BLaER1 (cell line): ENCODE results near the gene RNASEH2A.
"Not testable (repeated sequence)": the region's sequence is repeated elsewhere in the genome, so short reads cannot be mapped to it uniquely, and the experiment has no call there.

Experiments used
- H3K27ac ChIP-seq: shearing (Covaris generic); formaldehyde crosslinking; 2 replicates; pipeline ENCODE4 v1.8.1; 2022
- H3K27me3 ChIP-seq: shearing (Covaris generic); formaldehyde crosslinking; 2 replicates; pipeline ENCODE4 v1.8.1; 2022
- H3K36me3 ChIP-seq: shearing (Covaris generic); formaldehyde crosslinking; 2 replicates; pipeline ENCODE4 v1.8.1; 2022
- H3K4me1 ChIP-seq: shearing (Covaris generic); formaldehyde crosslinking; 2 replicates; pipeline ENCODE4 v1.8.1; 2022
- H3K4me2 ChIP-seq: shearing (Covaris generic); formaldehyde crosslinking; 2 replicates; pipeline ENCODE4 v1.8.1; 2022
- H3K4me3 ChIP-seq: shearing (Covaris generic); formaldehyde crosslinking; 2 replicates; pipeline ENCODE4 v1.8.1; 2022
- H3K9ac ChIP-seq: shearing (Covaris generic); formaldehyde crosslinking; 2 replicates; pipeline ENCODE4 v1.8.1; 2022
- H3K9me3 ChIP-seq: shearing (Covaris generic); formaldehyde crosslinking; 2 replicates; pipeline ENCODE4 v1.8.1; 2022
- H4K20me1 ChIP-seq: shearing (Covaris generic); formaldehyde crosslinking; 2 replicates; pipeline ENCODE4 v1.8.1; 2022
- Cebpa-rat ChIP-seq: shearing (Covaris generic); IDR thresholded peaks from 2 replicates; pipeline ENCODE4 v1.8.1; 2022

Gene RNASEH2A

DNA sequence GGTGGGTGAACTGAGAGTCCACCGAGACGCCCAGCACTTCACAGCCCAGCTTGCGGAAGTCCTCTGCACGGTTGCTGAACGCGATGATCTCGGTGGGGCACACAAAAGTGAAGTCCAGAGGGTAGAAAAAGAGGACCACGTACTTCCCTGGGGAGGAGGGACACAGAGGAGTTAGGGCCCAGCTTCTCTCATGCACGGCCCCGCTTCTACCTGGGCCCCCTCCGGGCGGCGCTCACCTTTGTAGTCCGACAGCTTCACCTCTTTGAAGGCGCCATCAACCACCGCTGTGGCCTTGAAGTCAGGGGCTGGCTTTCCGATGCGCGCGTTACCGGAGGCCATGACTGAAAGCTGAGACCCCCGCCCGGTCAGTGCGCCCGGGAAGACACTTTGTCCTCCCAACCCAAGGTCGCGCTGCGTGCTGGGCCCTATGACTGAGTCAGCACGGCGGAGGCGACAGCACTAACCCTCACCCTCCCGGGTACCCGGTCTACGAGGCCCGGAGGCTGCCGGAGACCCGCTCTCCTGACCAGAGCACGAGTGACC is 5.4 kb upstream of the RNASEH2A start:
- Histone ChIP-seq H3K9me3 (no peaks in the 10 kb centered on the region), H3K4me3 (peak overlapping the region; percentile 90), H3K27ac (peak overlapping the region; percentile 92), H4K20me1 (peaks cover 21% of the 10 kb centered on the region), H3K36me3 (peaks cover 41% of the 10 kb centered on the region), H3K9ac (peak overlapping the region; percentile 97), H3K4me1 (peaks cover 53% of the 10 kb centered on the region), H3K27me3 (no peaks in the 10 kb centered on the region), H3K4me2 (peak overlapping the region; percentile 87)
- no peak for TF ChIP-seq Cebpa-rat

DNA sequence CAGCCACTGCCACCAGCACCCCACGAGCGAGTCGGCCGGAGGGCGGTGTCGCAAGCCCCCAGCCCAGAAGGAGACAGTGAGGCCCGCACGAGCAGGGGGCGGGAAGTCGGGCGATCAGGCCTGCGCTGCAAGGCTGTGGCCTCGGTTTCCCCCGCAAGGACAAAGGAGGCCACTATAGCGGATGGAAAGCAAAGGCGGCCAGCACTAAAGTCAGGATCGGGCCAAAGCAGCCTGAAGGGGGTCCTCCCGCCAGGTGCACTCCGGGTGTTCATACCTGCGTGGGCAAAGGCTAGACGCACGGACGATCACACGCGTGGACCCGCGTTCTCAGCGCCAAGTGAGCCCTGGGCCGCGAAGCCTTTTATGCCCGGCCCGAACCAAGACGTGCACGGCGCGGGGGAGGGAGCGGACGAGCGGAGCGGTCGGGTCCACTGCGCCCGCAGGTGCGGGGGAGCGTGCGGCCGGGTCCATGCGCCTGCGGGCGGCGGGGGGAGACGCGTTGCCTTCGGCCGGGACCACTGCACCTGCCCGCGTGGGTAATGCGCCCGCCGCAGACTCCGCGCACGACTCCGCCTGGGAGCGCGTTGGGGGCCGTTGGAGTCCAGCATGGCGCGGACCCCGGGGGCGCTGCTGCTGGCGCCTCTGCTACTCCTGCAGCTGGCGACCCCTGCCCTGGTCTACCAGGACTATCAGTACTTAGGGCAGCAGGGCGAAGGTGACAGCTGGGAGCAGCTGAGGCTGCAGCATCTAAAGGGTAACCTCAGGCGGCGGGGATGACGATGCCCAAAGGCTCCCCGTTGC is 4.7 kb upstream of the RNASEH2A start, which contains the start of the genes PRDX2 and THSD8:
Gene PRDX2, minus strand, starts transcription at position 335 of the 801 bp plus-strand sequence. CDS start 539 bp downstream, outside the sequence.
Gene THSD8, plus strand, starts transcription at position 604 of the 801 bp plus-strand sequence. Its CDS starts 3 bp downstream, at position 607.
- H4K20me1 ChIP-seq = peaks cover 21% of the 10 kb centered on the region
- H3K27ac ChIP-seq = peak within 1 kb of the TSS; percentile 92
- no peaks in the 10 kb centered on the region for H3K27me3 ChIP-seq
- H3K4me1 ChIP-seq = peaks cover 51% of the 10 kb centered on the region
- TF ChIP-seq Cebpa-rat = no peak
- H3K4me2 ChIP-seq = peak within 1 kb of the TSS; percentile 87
- peak within 1 kb of the TSS; percentile 97 for H3K9ac ChIP-seq
- no peaks in the 10 kb centered on the region for H3K9me3 ChIP-seq
- peak within 1 kb of the TSS; percentile 90 for H3K4me3 ChIP-seq
- peaks cover 40% of the 10 kb centered on the region for H3K36me3 ChIP-seq

DNA sequence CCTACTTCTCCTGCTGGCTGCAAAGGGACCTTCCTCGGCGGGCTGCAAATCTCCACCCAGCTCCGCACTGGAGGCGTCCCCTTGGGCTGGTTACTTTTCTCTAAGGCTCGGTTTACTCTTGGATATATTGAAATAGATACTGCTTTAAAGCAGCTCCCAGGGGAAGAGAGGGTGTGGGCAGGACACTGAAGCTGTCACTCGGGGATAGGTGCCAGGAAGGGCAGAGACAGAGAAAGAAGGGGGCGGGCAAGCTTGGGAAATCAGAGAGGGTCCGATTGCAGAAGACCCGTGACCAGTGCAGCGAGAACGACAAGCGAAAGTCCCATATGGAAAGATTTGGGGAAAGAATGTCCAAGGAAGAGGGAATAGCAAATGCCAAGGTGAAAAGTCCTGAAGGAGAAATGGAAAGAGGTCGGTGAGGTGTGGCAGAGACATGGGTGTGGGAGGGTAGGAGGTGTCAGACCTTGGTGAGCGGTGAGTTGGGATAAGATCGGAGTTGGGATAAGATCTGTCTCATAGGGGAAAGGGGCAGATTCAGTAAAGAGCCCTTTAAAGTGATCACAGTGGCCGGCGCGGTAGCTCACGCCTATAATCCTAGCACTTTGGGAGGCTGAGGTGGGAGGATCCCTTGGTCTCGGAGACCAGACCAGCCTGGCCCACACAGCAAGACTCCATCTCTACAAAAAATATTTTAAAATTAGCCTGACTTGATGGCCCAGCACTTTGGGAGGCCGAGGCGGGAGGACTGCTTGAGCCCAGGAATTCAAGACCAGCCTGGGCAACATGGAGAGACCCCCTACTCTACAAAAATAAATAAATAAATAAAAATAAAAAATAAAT is 3.9 kb upstream of the RNASEH2A start:
- H3K27ac ChIP-seq = peak overlapping the region; percentile 92

GRCh38 chr19:12804051-12804450 is 2.3 kb upstream of the RNASEH2A start:
- no peak overlapping the region for H3K9ac ChIP-seq
- H3K4me1 ChIP-seq = peaks cover 59% of the 10 kb centered on the region
- no peak overlapping the region for H3K4me3 ChIP-seq
- no peaks in the 10 kb centered on the region for H3K9me3 ChIP-seq
- H3K36me3 ChIP-seq = peaks cover 35% of the 10 kb centered on the region
- no peak for TF ChIP-seq Cebpa-rat
- 0 out of 2 replicates have a peak overlapping the region, but pooled peaks have one; percentile 14 for H3K4me2 ChIP-seq
- no peaks in the 10 kb centered on the region for H3K27me3 ChIP-seq
- peaks cover 15% of the 10 kb centered on the region for H4K20me1 ChIP-seq
- no peak overlapping the region for H3K27ac ChIP-seq

More for the DNA sequence above, 3.9 kb upstream of the RNASEH2A start:
- peaks cover 15% of the 10 kb centered on the region for H4K20me1 ChIP-seq
- no peaks in the 10 kb centered on the region for H3K27me3 ChIP-seq
- H3K9ac ChIP-seq = peak overlapping the region; percentile 97
- H3K9me3 ChIP-seq = no peaks in the 10 kb centered on the region
- H3K4me1 ChIP-seq = peaks cover 59% of the 10 kb centered on the region
- H3K4me3 ChIP-seq = peak overlapping the region; percentile 90
- TF ChIP-seq Cebpa-rat = no peak
- peak overlapping the region; percentile 87 for H3K4me2 ChIP-seq
- peaks cover 35% of the 10 kb centered on the region for H3K36me3 ChIP-seq

DNA sequence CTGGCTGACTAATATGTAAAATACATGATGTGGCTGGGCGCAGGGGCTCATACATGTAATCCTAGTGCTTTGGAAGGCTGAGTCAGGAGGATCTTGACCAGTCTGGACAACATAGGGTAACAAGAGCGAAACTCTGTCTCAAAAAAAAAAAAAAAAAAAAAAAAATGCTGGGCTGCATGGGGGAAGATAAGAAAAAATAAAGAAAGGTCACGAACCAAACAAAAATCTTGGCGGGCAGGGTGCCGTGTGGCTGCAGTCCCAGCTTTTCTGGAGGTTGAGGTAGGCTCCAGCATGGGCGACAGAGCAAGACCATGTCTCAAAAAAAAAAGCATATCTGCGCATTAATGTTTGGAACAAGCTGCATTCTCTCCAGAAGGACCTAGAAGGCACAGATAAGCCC is 8.7 kb downstream of the RNASEH2A start:
- no peak overlapping the region for H3K4me2 ChIP-seq
- no peak for TF ChIP-seq Cebpa-rat
- H3K27me3 ChIP-seq = no peaks in the 10 kb centered on the region
- H3K4me1 ChIP-seq = no peaks in the 10 kb centered on the region
- no peak overlapping the region for H3K27ac ChIP-seq
- no peaks in the 10 kb centered on the region for H4K20me1 ChIP-seq
- H3K9me3 ChIP-seq = no peaks in the 10 kb centered on the region
- H3K9ac ChIP-seq = no peak overlapping the region
- H3K36me3 ChIP-seq = peaks cover 74% of the 10 kb centered on the region
- no peak overlapping the region for H3K4me3 ChIP-seq

DNA sequence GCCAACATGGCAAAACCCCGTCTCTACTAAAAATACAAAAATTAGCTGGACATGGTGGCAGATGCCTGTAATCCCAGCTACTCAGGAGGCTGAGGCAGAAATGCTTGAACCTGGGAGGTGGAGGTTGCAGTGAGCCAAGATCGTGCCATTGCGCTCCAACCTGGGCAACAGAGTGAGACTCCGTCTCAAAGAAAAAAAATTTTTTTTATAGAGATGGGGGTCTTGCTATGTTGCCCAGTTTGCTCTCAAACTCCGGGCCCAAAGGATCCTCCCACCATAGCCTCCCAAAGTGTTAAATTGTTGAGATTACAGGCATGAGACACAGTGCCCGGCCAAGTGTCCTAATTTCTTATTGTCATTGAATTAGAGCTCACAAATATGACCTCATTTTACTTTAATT is 10.8 kb downstream of the RNASEH2A start:
- not testable (repeated sequence) for H4K20me1 ChIP-seq, H3K27me3 ChIP-seq, H3K9me3 ChIP-seq, H3K4me2 ChIP-seq, H3K4me1 ChIP-seq, H3K9ac ChIP-seq, H3K4me3 ChIP-seq, H3K27ac ChIP-seq
- H3K36me3 ChIP-seq = peaks cover 53% of the 10 kb centered on the region

DNA sequence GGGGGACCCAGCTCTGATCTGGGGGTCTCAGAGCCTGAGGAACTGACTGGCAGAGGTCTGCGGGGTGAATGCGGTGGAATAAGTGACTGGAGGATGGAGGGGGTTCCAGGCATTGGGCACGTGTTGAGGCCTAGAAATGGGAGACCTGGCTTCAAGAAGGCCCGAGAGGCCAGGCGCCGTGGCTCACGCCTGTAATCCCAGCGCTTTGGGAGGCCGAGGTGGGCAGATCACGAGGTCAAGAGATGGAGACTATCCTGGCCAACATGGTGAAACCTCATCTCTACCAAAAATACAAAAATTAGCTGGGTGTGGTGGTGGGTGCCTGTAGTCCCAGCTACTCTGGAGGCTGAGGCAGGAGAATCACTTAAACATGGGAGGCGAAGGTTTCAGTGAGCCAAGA is 11.4 kb downstream of the RNASEH2A start:
- H3K9ac ChIP-seq, H4K20me1 ChIP-seq, H3K4me1 ChIP-seq, H3K9me3 ChIP-seq, H3K27me3 ChIP-seq, H3K27ac ChIP-seq, H3K4me3 ChIP-seq, H3K4me2 ChIP-seq: not testable (repeated sequence)
- peaks cover 46% of the 10 kb centered on the region for H3K36me3 ChIP-seq

GRCh38 chr19:12821761-12822160 is 15.4 kb downstream of the RNASEH2A start:
- Histone ChIP-seq H3K4me2 (no peak overlapping the region), H3K9ac (no peak overlapping the region), H3K27me3 (no peaks in the 10 kb centered on the region), H4K20me1 (no peaks in the 10 kb centered on the region), H3K4me3 (no peak overlapping the region), H3K9me3 (no peaks in the 10 kb centered on the region), H3K4me1 (peaks cover 6% of the 10 kb centered on the region), H3K27ac (no peak overlapping the region), H3K36me3 (peaks cover 8% of the 10 kb centered on the region; the same call in 1 of the 2 replicates)
- TF ChIP-seq Cebpa-rat = no peak

GRCh38 chr19:12825254-12826131 is 19.1 kb downstream of the RNASEH2A start:
- peaks cover 11% of the 10 kb centered on the region; the same call in 1 of the 2 replicates for H4K20me1 ChIP-seq
- peaks cover 18% of the 10 kb centered on the region for H3K4me1 ChIP-seq
- H3K36me3 ChIP-seq = no peaks in the 10 kb centered on the region
- H3K4me2 ChIP-seq = peak overlapping the region; percentile 37; the same call in 1 of the 2 replicates
- H3K9me3 ChIP-seq = no peaks in the 10 kb centered on the region
- no peak overlapping the region for H3K4me3 ChIP-seq
- no peak overlapping the region for H3K9ac ChIP-seq
- no peak overlapping the region for H3K27ac ChIP-seq
- peaks cover 15% of the 10 kb centered on the region for H3K27me3 ChIP-seq
- TF ChIP-seq Cebpa-rat = no peak
